Epithelial cell of esophagus (primary cell): ENCODE data around the gene ST3GAL6.

Experiments
- DNase-seq: peaks from one replicate; pipeline ENCODE4 v3.0.0; 2010; ENCODE audit warnings: low read depth
- H3K4me3 ChIP-seq: 2 replicates; pipeline ENCODE4 v1.5.1; 2011; ENCODE audit warnings: mild to moderate bottlenecking, low read length, control low read depth
- TF ChIP-seq, protein P1 (sequence below): IDR thresholded peaks from 2 replicates; pipeline ENCODE4 v1.5.1; 2011; ENCODE audit warnings: low read depth, mild to moderate bottlenecking, low read length, control low read depth, inconsistent platforms; ENCODE audit not compliant: insufficient read depth; ENCODE audit errors: missing control alignments

ST3GAL6 gene

DNA sequence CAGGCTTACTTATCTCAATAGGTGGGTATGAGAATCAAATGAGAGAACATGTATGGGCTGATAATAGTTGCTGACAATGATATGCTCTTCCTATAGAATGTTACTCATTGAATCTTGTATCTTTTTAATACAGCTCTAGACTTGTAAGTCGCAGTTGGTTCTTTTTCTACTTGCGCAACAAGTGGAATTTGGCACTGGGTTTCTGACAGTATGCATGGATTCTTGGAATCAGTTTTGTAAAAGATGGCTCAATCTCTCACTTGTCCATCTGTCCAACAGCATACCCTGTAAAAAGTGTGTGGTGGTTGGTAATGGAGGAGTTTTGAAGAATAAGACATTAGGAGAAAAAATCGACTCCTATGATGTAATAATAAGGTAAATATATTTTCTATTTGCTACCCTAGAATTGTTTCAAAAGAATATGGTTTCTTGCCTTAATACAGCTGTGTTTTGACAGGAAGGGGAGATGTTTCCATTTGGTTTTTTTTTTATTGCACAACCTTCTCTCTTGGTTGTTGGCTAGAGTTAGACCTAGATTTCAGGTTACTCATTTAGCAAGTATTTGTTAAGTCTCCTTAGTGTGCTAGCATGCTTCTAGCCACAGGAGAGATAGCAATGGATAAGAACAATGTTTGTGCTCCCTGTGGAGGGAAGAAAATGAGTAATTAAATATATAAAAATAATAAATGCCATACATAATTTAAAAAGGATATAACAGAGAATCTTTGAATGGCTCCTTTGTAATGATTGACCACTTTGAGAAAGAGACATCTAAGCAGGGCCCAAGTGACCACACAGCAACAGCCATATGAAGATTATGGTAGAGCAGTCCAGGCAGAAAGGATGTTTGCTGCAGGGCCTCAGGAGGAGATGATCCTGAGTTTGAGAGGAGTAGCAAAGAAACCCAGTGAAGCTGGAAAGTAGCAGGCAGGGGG, 21.8 kb downstream of the ST3GAL6 start:
- DNase-seq: peak; percentile 76
- no peak overlapping the region for H3K4me3 ChIP-seq
- TF ChIP-seq, protein P1, sequence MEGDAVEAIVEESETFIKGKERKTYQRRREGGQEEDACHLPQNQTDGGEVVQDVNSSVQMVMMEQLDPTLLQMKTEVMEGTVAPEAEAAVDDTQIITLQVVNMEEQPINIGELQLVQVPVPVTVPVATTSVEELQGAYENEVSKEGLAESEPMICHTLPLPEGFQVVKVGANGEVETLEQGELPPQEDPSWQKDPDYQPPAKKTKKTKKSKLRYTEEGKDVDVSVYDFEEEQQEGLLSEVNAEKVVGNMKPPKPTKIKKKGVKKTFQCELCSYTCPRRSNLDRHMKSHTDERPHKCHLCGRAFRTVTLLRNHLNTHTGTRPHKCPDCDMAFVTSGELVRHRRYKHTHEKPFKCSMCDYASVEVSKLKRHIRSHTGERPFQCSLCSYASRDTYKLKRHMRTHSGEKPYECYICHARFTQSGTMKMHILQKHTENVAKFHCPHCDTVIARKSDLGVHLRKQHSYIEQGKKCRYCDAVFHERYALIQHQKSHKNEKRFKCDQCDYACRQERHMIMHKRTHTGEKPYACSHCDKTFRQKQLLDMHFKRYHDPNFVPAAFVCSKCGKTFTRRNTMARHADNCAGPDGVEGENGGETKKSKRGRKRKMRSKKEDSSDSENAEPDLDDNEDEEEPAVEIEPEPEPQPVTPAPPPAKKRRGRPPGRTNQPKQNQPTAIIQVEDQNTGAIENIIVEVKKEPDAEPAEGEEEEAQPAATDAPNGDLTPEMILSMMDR: no peak

DNA sequence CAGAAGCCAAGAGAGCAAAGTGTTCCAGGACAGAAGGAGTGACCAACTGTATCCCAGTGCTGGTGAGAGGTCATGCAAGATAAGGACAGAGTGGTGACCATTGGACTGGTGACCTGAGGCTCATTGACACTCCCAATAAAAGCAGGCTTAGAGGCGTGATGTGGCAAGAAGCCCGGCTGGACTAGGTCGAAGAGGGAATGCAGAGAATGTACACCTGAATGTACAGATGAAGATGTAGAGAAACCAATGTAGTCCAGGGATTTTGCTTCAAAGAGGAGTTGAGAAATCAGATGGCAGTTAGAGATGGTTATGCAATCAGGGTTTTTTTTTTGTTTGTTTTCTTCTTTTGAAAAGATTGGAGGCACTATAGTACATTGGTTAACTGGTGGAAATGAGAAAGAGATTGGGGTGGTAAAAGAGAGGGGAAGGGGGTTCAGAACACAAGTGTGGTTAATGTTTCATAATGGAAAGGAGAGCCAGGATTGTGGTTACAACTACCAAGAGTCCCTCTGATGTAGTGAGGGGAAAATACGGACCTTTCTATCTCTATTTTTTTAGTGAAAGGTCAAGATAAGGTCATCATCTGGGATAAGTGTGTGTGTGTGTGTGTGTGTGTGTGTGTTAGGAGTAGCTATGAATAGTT, 23.3 kb downstream of the ST3GAL6 start:
- no peak for DNase-seq
- TF ChIP-seq, protein P1: no peak
- no peak overlapping the region for H3K4me3 ChIP-seq

DNA sequence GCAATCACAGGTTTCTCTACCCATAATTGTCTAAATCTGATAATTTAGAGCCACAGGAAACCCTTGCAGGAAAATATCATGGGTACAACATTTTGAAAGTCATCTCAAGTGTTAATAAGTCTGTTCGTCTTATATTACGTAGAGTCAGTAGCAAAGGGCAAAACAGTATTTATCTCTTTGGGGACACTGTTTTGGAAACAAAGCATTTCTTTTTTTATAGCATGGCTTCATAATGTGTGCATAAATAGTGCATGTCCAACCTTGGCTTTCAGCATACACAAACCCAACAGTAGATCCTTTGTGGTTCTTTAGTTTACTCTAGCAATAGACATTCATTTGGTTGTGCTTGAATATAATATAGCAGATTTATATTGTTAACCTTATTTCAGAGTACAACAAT, 24.0 kb downstream of the ST3GAL6 start:
- no peak for DNase-seq
- no peak overlapping the region for H3K4me3 ChIP-seq
- TF ChIP-seq, protein P1: no peak

DNA sequence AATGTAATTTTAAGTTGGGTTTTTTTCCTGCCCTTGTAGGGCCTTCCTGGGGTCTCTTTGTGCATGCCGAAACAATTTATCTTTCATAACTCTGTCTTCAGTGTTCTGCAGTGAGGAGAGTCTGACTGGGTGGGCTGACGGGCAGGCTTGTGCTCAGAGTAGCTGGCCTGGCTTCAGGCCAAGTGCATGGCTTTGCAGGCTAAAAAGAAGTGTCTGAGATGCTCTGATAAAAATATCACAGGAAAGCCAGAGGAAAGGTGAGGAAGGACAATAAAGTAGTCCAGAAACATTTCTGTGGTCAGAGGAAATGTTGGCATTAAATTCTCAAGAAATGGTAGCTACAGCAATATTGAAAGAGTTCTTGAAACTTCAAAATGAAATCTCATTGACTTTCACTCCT, 25.5 kb downstream of the ST3GAL6 start:
- DNase-seq: no peak
- H3K4me3 ChIP-seq: no peak overlapping the region
- TF ChIP-seq, protein P1: no peak

DNA sequence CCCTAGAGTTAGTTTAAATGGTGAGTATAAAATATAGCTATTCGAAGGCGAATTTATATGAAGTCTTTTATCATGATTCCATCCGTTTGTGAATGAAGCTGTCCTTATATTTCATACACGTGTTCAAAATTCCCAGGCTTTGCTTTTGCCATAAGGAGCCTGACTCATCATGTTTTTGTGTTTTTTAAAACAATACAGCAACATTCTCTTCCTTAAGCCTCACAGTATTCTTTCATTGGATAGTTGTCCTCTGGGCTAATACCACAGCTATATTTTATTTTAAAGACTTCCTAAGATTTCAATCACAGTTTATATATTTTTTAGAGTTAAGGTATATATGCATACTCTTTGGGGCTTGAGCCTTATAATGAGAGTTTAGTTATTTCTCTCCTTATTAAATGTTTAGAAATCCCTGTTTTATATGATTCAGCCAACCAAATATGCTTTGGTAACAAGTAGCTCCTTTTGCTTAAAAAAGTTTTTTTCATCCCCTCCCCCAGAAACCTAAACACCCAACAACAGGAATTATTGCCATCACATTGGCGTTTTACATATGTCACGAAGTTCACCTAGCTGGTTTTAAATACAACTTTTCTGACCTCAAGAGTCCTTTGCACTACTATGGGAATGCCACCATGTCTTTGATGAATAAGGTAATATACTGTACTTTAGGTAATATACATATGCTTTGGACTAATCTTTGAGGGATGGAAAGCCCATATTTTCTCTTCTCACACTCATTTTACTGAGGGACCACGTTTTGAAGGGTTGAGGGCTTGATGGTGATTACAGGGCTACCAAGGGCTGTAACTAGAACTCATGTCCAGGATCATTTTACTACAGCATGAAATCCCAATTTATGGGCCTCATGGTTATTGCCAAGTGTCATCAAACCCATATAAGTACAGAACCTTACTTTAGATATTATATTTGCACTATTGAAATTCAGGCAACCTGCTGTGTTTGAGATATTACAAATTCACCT, 28.5 kb downstream of the ST3GAL6 start:
- H3K4me3 ChIP-seq: no peak overlapping the region
- DNase-seq: peak; percentile 56
- TF ChIP-seq, protein P1: no peak

DNA sequence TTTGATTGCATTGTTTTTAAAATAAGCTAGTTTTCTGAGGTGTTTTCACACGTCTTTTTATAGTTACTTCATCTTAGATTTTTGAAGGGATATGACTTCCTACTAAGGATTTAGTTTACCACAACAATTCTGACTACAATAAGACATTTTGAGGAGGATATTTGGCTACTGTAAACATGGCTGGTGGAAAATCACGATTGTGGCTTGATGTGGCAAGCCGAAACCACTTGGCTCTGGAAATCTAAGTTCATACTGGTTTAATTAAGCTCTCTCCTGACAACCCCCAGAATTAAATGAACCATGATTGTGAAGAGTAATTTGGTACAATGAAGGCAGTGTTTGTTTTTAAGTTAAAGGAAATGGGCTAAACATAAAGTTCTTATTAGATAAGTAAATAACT, 30.8 kb downstream of the ST3GAL6 start:
- TF ChIP-seq, protein P1: no peak
- DNase-seq: no peak
- no peak overlapping the region for H3K4me3 ChIP-seq
